GM12878 (cell line): ENCODE data around the gene CHKA. TPM values are rescaled to one million over a fixed set of nuclear protein-coding genes. Genes with fewer than 3 reads are reported as not detected.

Experiments
- ATAC-seq: fragments of 200-7000 bp; cut with Tn5 transposase; 3 replicates; pipeline ENCODE4 v1.9.1; 2020; ENCODE audit warnings: mild to moderate bottlenecking, moderate library complexity
- BruUV-seq: library from RNA; stranded (reverse); fragments of 400-500 nt; replicated peaks from 2 replicates; lab custom pipeline; 2021; lab: Mats Ljungman, UMichigan
- CTCF ChIA-PET: fragments of 300-600 bp; sonication (Branson Sonifier 250); formaldehyde crosslinking; extraction: SDS; loops from one replicate; lab custom pipeline; 2021; ENCODE audit warnings: inconsistent platforms; lab: Yijun Ruan, JAX
- POLR2A ChIA-PET: fragments of 350-600 bp; formaldehyde crosslinking; extraction: SDS; loops from one replicate; lab custom pipeline; 2021; ENCODE audit warnings: inconsistent platforms; lab: Charles Lee
- RAD21 ChIA-PET: fragments of 300-600 bp; sonication (Branson Sonifier 250); formaldehyde crosslinking; loops from one replicate; lab custom pipeline; 2023; ENCODE audit warnings: antibody characterized with exemption; ENCODE audit not compliant: unreplicated experiment; lab: Charles Lee
- SMC1A ChIA-PET: fragments of 300-600 bp; sonication (Branson Sonifier 250); formaldehyde crosslinking; loops from one replicate; lab custom pipeline; 2023; ENCODE audit not compliant: unreplicated experiment, uncharacterized antibody; lab: Charles Lee
- DNase-seq: peaks from one replicate; pipeline ENCODE4 v3.0.0-alpha.2; 2011; ENCODE audit warnings: low read depth, low spot score
- FAIRE-seq: peaks from 3 replicates; lab custom pipeline; 2011; peaks lifted over from hg19 to GRCh38; lab: Jason Lieb, UNC
- H2AFZ ChIP-seq: 2 replicates; pipeline ENCODE4 v1.6.0; 2011; ENCODE audit warnings: low read depth, low read length, control low read depth; ENCODE audit not compliant: control insufficient read depth
- H3K27ac ChIP-seq: 2 replicates; pipeline ENCODE4 v1.5.1; 2011; ENCODE audit warnings: control low read depth; ENCODE audit not compliant: control insufficient read depth, insufficient read depth
- H3K27me3 ChIP-seq, 2 experiments: replicated peaks in 1 of 2; 2 replicates each; pipeline versions ENCODE4 v1.6.0 to v1.6.1; 2011; ENCODE audit warnings: low read length in 1 of 2; ENCODE audit not compliant: control insufficient read depth in 2 of 2, insufficient read depth in 2 of 2
- H3K36me3 ChIP-seq, 2 experiments: 2 replicates each; pipeline ENCODE4 v1.5.1; 2011; ENCODE audit warnings: low read length in 1 of 2; ENCODE audit not compliant: control insufficient read depth in 2 of 2, insufficient read depth in 2 of 2
- H3K4me1 ChIP-seq: 2 replicates; pipeline ENCODE4 v1.6.1; 2011; ENCODE audit warnings: mild to moderate bottlenecking, low read length, moderate library complexity, mixed read lengths; ENCODE audit not compliant: control insufficient read depth, insufficient read depth
- H3K4me2 ChIP-seq: 2 replicates; pipeline ENCODE4 v1.6.0; 2011; ENCODE audit warnings: control low read depth; ENCODE audit not compliant: control insufficient read depth, insufficient read depth
- H3K4me3 ChIP-seq: fragments of 200-600 bp; sonication (generic); 2 replicates; pipeline ENCODE4 v1.5.1; 2016
- H3K79me2 ChIP-seq: 2 replicates; pipeline ENCODE4 v1.6.0; 2011; ENCODE audit warnings: low read length; ENCODE audit not compliant: control insufficient read depth, insufficient read depth
- H3K9ac ChIP-seq: 2 replicates; pipeline ENCODE4 v1.8.0; 2011; ENCODE audit warnings: low read length, control low read depth, mixed read lengths; ENCODE audit not compliant: control insufficient read depth, insufficient read depth
- H3K9me3 ChIP-seq: replicated peaks from 3 replicates; pipeline ENCODE4 v1.5.1; 2011; ENCODE audit warnings: mild to moderate bottlenecking, low read length; ENCODE audit not compliant: control insufficient read depth, insufficient read depth
- H4K20me1 ChIP-seq: 2 replicates; pipeline ENCODE4 v1.6.0; 2011; ENCODE audit not compliant: control insufficient read depth, insufficient read depth
- ATF3 ChIP-seq: IDR thresholded peaks from 2 replicates; pipeline ENCODE4 v1.6.1; 2011; ENCODE audit warnings: low read depth, mild to moderate bottlenecking, low read length, moderate library complexity, borderline replicate concordance; ENCODE audit errors: extremely low read depth
- EGR1 ChIP-seq, 2 experiments: IDR thresholded peaks; 1 replicate in 1 of 2; 2 replicates in 1 of 2; pipeline ENCODE4 v1.6.1; 2011 to 2012; ENCODE audit warnings: low read depth in 2 of 2, low read length in 2 of 2, borderline replicate concordance in 1 of 2, mild to moderate bottlenecking in 1 of 2, moderate library complexity in 1 of 2
- EP300 ChIP-seq, 2 experiments: fragments of 150-350 bp in 1 of 2; IDR thresholded peaks; 2 replicates each; pipeline ENCODE4 v1.6.1; 2011 to 2012; ENCODE audit warnings: low read depth in 2 of 2, low read length in 2 of 2, borderline replicate concordance in 1 of 2, improper control_type of control experiment in 1 of 2, inconsistent platforms in 1 of 2; ENCODE audit not compliant: control insufficient read depth in 1 of 2
- KLF5 ChIP-seq: fragments of 450-650 bp; IDR thresholded peaks from 2 replicates; pipeline ENCODE4 v1.6.1; 2014; ENCODE audit warnings: mild to moderate bottlenecking; ENCODE audit not compliant: partially characterized antibody
- ZBED1 ChIP-seq: IDR thresholded peaks from 2 replicates; pipeline ENCODE4 v1.6.1; 2016; ENCODE audit warnings: borderline replicate concordance
- WGBS: methylation state at CpG from one replicate; pipeline ENCODE4 v1.1.6; 2016; ENCODE audit warnings: low lambda C conversion rate; ENCODE audit not compliant: insufficient replicate concordance, insufficient coverage; ENCODE audit errors: missing lambda C conversion rate; 5-methylcytosine and 5-hydroxymethylcytosine counted together
- in situ Hi-C: fragments of 300-500 bp; cut with MboI; formaldehyde crosslinking; loops from 9 replicates; pipeline ENCODE4 v1.14.3; 2018; ENCODE audit warnings: mixed read lengths
- intact Hi-C: fragments of 100-400 bp; cut with micrococcal nuclease; formaldehyde crosslinking; loops from one replicate; pipeline ENCODE4 v1.14.2; 2022; ENCODE audit not compliant: unreplicated experiment
- polyA plus RNA-seq, 11 experiments: library from polyadenylated mRNA; depleted of rRNA in 4 of 11; unstranded in 6 of 11; stranded (reverse) in 5 of 11; fragments of >200 nt; fragmentation: Nextera tagmentation in 4 of 11; fragmentation: Illumina TruSeq in 1 of 11; extraction: Ambion mirVana in 4 of 11; extraction: Trizol in 1 of 11; gene quantifications; 1 replicate in 1 of 11; 2 replicates in 10 of 11; pipeline versions ENCODE4 v1.2.1 to v1.2.3, GENCODE V29; 2011 to 2016; ENCODE audit warnings: inconsistent platforms in 2 of 11, missing spikeins in 2 of 11, low read depth in 1 of 11
- total RNA-seq, 4 experiments: library from RNA; depleted of rRNA in 3 of 4; stranded (reverse); fragments of >200 nt in 3 of 4; fragmentation: Illumina TruSeq in 1 of 4; extraction: Trizol in 1 of 4; gene quantifications; 2 replicates each; pipeline versions ENCODE4 v1.2.1 to v1.2.3, GENCODE V29; 2013 to 2021

CHKA gene
- total and polyA plus RNA-seq, 10 of the 15 experiments (the other 5 are each of a cell fraction or from before 2014, with no cell fraction given), result 5.2 to 29.2 (median 21.2) TPM

GRCh38 chr11:68158580-68158979, 37.4 kb upstream of the CHKA start (continued):
- TF ChIP-seq ATF3 (no peak), ZBED1 (no peak), EGR1 (IDR thresholded peaks at IDR 0.05; ENCODE audit: borderline replicate concordance in 1 of 2, low read depth in 2 of 2, low read length in 2 of 2) (no peak), KLF5 (no peak)
- TF ChIP-seq, all 136 proteins: peak for 0

- H2AFZ ChIP-seq, result no peak overlapping the region
- H3K79me2 ChIP-seq, result no peaks in the 10 kb centered on the region
- H3K27me3 ChIP-seq, result no peaks in the 10 kb centered on the region
- no TSS peak for BruUV-seq
- in situ Hi-C loops, result no loop called here
- H3K4me2 ChIP-seq, result no peak overlapping the region
- H3K9me3 ChIP-seq, result no peaks in the 10 kb centered on the region
- no peak for ATAC-seq
- RAD21 ChIA-PET, result no interaction called here
- H3K4me1 ChIP-seq, result no peaks in the 10 kb centered on the region
- no peak overlapping the region for H3K4me3 ChIP-seq
- no peak overlapping the region for H3K27ac ChIP-seq
- SMC1A ChIA-PET, result interaction anchor here (1.6 kb wide), 1 partner anchor 9 kb away, joined by 4 read pairs; no protein-coding TSS in a partner anchor
- 92% methylated on average over 8 of the region's 8 CpGs for WGBS
- H4K20me1 ChIP-seq, result no peaks in the 10 kb centered on the region
- H3K9ac ChIP-seq, result no peak overlapping the region
- peaks cover 0 to 7% of the 10 kb centered on the region in 2 experiments; a peak in 1 of 4 replicates for H3K36me3 ChIP-seq
- POLR2A ChIA-PET, result no interaction called here
- no peak for DNase-seq
- no peak for TF ChIP-seq EP300 (IDR thresholded peaks at IDR 0.05; ENCODE audit: borderline replicate concordance in 1 of 2, control insufficient read depth in 1 of 2, low read depth in 2 of 2, low read length in 2 of 2)
- intact Hi-C loops, result no loop called here
- CTCF ChIA-PET, result no interaction called here
- FAIRE-seq, result no peak
Measured at GRCh38 chr11:68153742-68154141, 32.6 kb upstream of the CHKA start.
